Activated CD8-positive, alpha-beta T cell treated with anti-CD3 and anti-CD28 coated beads for 36 hours (primary cell): ENCODE measurements around the gene VPS26A. TPM values are rescaled to one million over a fixed set of nuclear protein-coding genes. Genes with fewer than 3 reads are reported as not detected.

Source experiments
- ATAC-seq: fragments of 200-7000 bp; cut with Tn5 transposase; one replicate; pipeline ENCODE4 v1.10.0; 2021; ENCODE audit warnings: mild to moderate bottlenecking, moderate library complexity
- CTCF ChIA-PET: fragments of 350-600 bp; sonication (Branson Sonifier 250); formaldehyde crosslinking; loops from one replicate; lab custom pipeline; 2021; ENCODE audit warnings: antibody characterized with exemption; lab: Charles Lee
- POLR2A ChIA-PET: fragments of 350-600 bp; sonication (Branson Sonifier 250); formaldehyde crosslinking; loops from one replicate; lab custom pipeline; 2021; ENCODE audit warnings: antibody characterized with exemption; lab: Charles Lee
- DNase-seq: peaks from one replicate; pipeline ENCODE4 v3.0.0-alpha.2; 2020
- H3K27ac Mint-ChIP-seq: one replicate; pipeline ENCODE4 v1.8.0; 2021; ENCODE audit warnings: mild to moderate bottlenecking, mixed read lengths
- H3K27me3 Mint-ChIP-seq: one replicate; pipeline ENCODE4 v1.8.0; 2021; ENCODE audit warnings: mixed read lengths
- H3K36me3 Mint-ChIP-seq: one replicate; pipeline ENCODE4 v1.8.0; 2021; ENCODE audit warnings: low read depth, mixed read lengths
- H3K4me1 Mint-ChIP-seq: one replicate; pipeline ENCODE4 v1.8.0; 2021; ENCODE audit warnings: low read depth, mixed read lengths
- H3K4me3 Mint-ChIP-seq: one replicate; pipeline ENCODE4 v1.8.0; 2021; ENCODE audit warnings: mild to moderate bottlenecking, moderate library complexity, mixed read lengths
- H3K9me3 Mint-ChIP-seq: one replicate; pipeline ENCODE4 v1.8.0; 2021; ENCODE audit warnings: mixed read lengths
- CTCF ChIP-seq: fragments of 200-600 bp; IDR thresholded peaks from one replicate; pipeline ENCODE4 v1.8.0; 2022; ENCODE audit warnings: antibody characterized with exemption, mild to moderate bottlenecking
- intact Hi-C: fragments of 100-400 bp; cut with micrococcal nuclease; formaldehyde crosslinking; loops from one replicate; pipeline ENCODE4 v1.10.0; 2022
- total RNA-seq, 2 experiments: library from RNA; stranded (reverse); gene quantifications; one replicate each; pipeline ENCODE4 v1.2.3, GENCODE V29; 2021

Gene VPS26A
- total RNA-seq, 2 experiments from 2014 or later = 33.1 to 34.5 TPM

- H3K4me3 Mint-ChIP-seq = no peak within 1 kb of the TSS
Measured at GRCh38 chr10:69220041-69220451, 96.1 kb downstream of the VPS26A start, which contains the start of gene HKDC1. Gene HKDC1 (plus strand): TSS chr10:69220332. CDS start chr10:69220436, 104 bp downstream.

GRCh38 chr10:69220507-69220906 is 96.5 kb downstream of the VPS26A start:
- Mint-ChIP-seq H3K27ac (no peak overlapping the region), H3K4me3 (no peak overlapping the region), H3K4me1 (peaks cover 32% of the 10 kb centered on the region), H3K36me3 (no peaks in the 10 kb centered on the region), H3K9me3 (no peaks in the 10 kb centered on the region), H3K27me3 (no peaks in the 10 kb centered on the region)
- no peak for DNase-seq
- ATAC-seq = no peak
- ChIA-PET POLR2A (interaction anchor here (1.1 kb wide), 1 partner anchor 116 kb away, joined by 3 read pairs; no protein-coding TSS in a partner anchor), CTCF (interaction anchor here (0.9 to 1.4 kb wide), 3 partner anchors 10 to 215 kb away, joined by 3 read pairs; no protein-coding TSS in a partner anchor)
- no peak for TF ChIP-seq CTCF
- intact Hi-C loops = loop anchor here (5.0 to 10.0 kb wide), 3 partner anchors 43 to 218 kb away; partner anchors contain the start of gene VPS26A

More at GRCh38 chr10:69220041-69220451, 96.1 kb downstream of the VPS26A start, which contains the start of gene HKDC1:
- H3K36me3 Mint-ChIP-seq = no peaks in the 10 kb centered on the region
- no peak for DNase-seq
- ChIA-PET CTCF (interaction anchor here (0.9 to 1.4 kb wide), 3 partner anchors 9 to 215 kb away, joined by 3 read pairs; no protein-coding TSS in a partner anchor), POLR2A (interaction anchor here (1.1 kb wide), 1 partner anchor 115 kb away, joined by 3 read pairs; no protein-coding TSS in a partner anchor)
- H3K9me3 Mint-ChIP-seq = no peaks in the 10 kb centered on the region
- ATAC-seq = no peak
- intact Hi-C loops = loop anchor here (5.0 to 10.0 kb wide), 3 partner anchors 43 to 218 kb away; partner anchors contain the start of gene VPS26A
- no peak for TF ChIP-seq CTCF
- no peaks in the 10 kb centered on the region for H3K27me3 Mint-ChIP-seq
- H3K4me1 Mint-ChIP-seq = peaks cover 32% of the 10 kb centered on the region
- H3K27ac Mint-ChIP-seq = no peak within 1 kb of the TSS

Other genes starting within 250 kb of the VPS26A start
- gene DDX50, start 222.9 kb upstream of the VPS26A start, total RNA-seq = 100 to 1,000 TPM; 102 to 105 TPM
- 100 to 1,000 TPM; 192 to 194 TPM for gene DDX21, start 168.0 kb upstream of the VPS26A start, total RNA-seq
- 10 to 100 TPM in 1 of 2 experiments, 1 to 10 TPM in 1; 9.7 to 10.9 TPM for gene KIFBP, start 135.4 kb upstream of the VPS26A start, total RNA-seq
- 100 to 1,000 TPM; 279 to 292 TPM for gene SRGN, start 36.1 kb upstream of the VPS26A start, total RNA-seq
- 10 to 100 TPM; 37.6 to 42.7 TPM for gene SUPV3L1, start 56.1 kb downstream of the VPS26A start, total RNA-seq
- gene HKDC1, start 96.2 kb downstream of the VPS26A start, total RNA-seq = under 1 TPM in 1 of 2 experiments, not detected in 1; 0.40 TPM
- gene HK1, start 154.3 kb downstream of the VPS26A start, total RNA-seq = 100 to 1,000 TPM; 314 to 325 TPM